ENCODE data around the gene SKI. TPM values are rescaled to one million over a fixed set of nuclear protein-coding genes. Genes with fewer than 3 reads are reported as not detected.

SKI gene
- total RNA-seq, 1 donor: 48.9 TPM

DNA sequence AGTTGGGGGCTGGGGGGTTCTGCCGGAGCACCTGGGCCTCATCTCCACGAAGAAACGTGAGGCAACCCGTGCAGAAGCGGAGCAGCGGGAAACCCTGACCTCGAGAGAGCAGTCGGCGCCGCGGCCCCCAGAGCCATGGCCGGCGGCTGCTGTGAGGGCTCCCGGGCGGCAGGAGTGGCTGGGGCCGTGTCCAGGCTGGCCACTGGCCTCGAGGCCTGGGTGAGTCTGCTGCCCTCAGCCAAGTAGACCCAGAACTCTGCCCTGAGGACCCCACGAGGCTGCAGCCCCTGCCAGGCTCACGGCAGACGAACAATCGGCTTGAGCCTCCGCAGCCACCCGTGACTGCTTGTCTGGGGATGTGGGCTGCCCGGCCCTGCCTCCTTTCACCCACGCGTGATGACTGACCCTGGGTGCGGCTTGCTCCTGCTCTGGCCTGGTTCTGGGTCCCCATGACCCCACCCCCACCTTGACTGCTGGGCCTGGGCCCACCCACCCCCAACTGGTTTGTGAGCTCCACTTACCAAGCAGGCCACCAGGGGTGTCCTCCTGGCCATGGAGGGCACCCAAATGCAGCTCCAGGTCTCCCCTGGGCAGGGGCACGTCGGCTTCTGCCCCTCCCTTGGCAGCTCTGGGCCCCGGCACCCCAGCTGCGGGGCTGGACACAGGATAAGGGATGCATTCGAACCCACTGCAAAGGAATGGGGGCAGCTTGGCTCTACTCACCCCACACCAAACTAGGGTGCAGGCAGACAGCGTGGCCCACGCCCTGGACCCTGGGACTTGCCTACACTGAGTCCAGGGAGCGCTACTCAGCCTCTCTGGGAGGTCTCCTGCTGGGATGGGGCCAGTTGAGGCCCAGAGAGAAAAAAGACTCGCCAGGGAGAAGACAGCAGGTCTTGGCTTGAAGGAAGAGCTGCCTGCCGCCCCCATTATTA, 129.1 kb downstream of the SKI start:
- Histone ChIP-seq H3K79me2 (ENCODE audit: insufficient read depth, low read length) (no peaks in the 10 kb centered on the region), H3K27me3 (ENCODE audit: insufficient read depth, low read length) (no peaks in the 10 kb centered on the region), H3K4me2 (ENCODE audit: insufficient read depth, low read length) (no peak overlapping the region), H3K4me1 (ENCODE audit: insufficient read depth, low read length) (no peaks in the 10 kb centered on the region), H4K20me1 (ENCODE audit: insufficient read depth, low read length) (no peaks in the 10 kb centered on the region), H2AFZ (ENCODE audit: low read length) (no peak overlapping the region), H3K36me3 (ENCODE audit: insufficient read depth, low read length) (no peaks in the 10 kb centered on the region), H3K9me3 (ENCODE audit: low read depth, low read length) (no peaks in the 10 kb centered on the region), H3K4me3 (ENCODE audit: insufficient read depth, low read length) (no peak overlapping the region), H3K27ac (ENCODE audit: low read depth, low read length) (no peak overlapping the region)
- DNase-seq (ENCODE audit: insufficient read length, low spot score, missing footprints): peak; percentile 80
- no peak for TF ChIP-seq CTCF (IDR thresholded peaks at IDR 0.05; ENCODE audit: extremely low read depth, low read depth, low read length)

GRCh38 chr1:2358072-2358471, 130.0 kb downstream of the SKI start:
- no peaks in the 10 kb centered on the region for H3K27me3 ChIP-seq (ENCODE audit: insufficient read depth, low read length)
- H2AFZ ChIP-seq (ENCODE audit: low read length): no peak overlapping the region
- H3K4me2 ChIP-seq (ENCODE audit: insufficient read depth, low read length): no peak overlapping the region

DNA sequence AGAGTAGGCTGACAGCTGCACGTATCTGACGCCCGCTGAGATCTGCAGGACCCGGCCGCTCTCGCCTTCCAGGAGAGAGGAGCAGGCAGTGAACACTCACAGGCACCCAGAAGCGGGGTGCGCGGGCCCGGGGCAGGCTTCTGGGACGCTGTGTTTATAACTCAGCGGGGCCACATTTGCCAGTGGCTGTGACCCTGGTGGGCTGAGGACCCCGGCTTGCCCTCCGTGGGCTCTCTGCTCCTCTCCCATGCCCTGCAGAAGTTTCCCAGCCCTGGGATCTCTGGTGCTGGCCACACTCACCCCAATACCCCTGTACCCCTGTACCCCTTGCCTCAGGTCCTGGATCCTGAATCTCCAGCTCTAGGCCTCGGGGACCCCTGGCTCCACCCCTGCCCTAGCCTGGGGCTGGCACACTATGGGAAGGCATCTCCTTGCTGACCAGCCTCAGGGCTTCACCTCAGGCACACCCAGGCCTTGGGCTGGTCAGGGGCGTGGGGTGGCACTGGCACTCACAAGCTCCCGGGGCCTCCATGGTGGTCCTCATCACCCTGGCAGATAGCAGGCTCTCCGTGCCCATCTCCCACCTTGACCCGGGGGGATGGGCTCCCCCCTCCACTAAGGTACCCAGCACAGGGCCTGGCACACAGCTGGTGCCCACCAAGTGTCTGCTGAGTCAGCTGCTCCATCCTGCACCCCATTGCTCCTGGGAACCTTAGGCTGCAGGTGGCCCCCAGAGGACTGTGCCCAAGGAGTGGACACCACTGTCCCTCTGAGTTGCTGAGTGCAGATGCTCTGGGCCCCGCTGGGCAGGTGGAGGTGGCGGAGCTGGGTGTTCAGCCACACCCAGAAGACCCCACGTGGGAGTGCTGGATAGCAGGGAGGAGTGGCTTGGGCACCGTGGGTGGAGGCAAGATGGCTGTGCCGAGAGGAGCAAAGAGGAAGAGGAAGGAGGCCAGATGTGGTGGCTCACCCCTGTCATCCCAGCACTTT, 130.8 kb downstream of the SKI start:
- no peaks in the 10 kb centered on the region for H3K4me1 ChIP-seq (ENCODE audit: insufficient read depth, low read length)
- DNase-seq (ENCODE audit: insufficient read length, low spot score, missing footprints): peak; percentile 89
- no peak overlapping the region for H2AFZ ChIP-seq (ENCODE audit: low read length)
- TF ChIP-seq CTCF (IDR thresholded peaks at IDR 0.05; ENCODE audit: extremely low read depth, low read depth, low read length): no peak
- H3K27ac ChIP-seq (ENCODE audit: low read depth, low read length): no peak overlapping the region
- no peaks in the 10 kb centered on the region for H3K36me3 ChIP-seq (ENCODE audit: insufficient read depth, low read length)
- no peaks in the 10 kb centered on the region for H3K27me3 ChIP-seq (ENCODE audit: insufficient read depth, low read length)
- no peaks in the 10 kb centered on the region for H3K9me3 ChIP-seq (ENCODE audit: low read depth, low read length)
- no peak overlapping the region for H3K4me2 ChIP-seq (ENCODE audit: insufficient read depth, low read length)
- no peaks in the 10 kb centered on the region for H3K79me2 ChIP-seq (ENCODE audit: insufficient read depth, low read length)
- H4K20me1 ChIP-seq (ENCODE audit: insufficient read depth, low read length): no peaks in the 10 kb centered on the region
- no peak overlapping the region for H3K4me3 ChIP-seq (ENCODE audit: insufficient read depth, low read length)

More at GRCh38 chr1:2358072-2358471, 130.0 kb downstream of the SKI start:
- H4K20me1 ChIP-seq (ENCODE audit: insufficient read depth, low read length): no peaks in the 10 kb centered on the region
- H3K9me3 ChIP-seq (ENCODE audit: low read depth, low read length): no peaks in the 10 kb centered on the region
- H3K4me3 ChIP-seq (ENCODE audit: insufficient read depth, low read length): no peak overlapping the region
- peak; percentile 78 for DNase-seq (ENCODE audit: insufficient read length, low spot score, missing footprints)
- no peak for TF ChIP-seq CTCF (IDR thresholded peaks at IDR 0.05; ENCODE audit: extremely low read depth, low read depth, low read length)
- H3K36me3 ChIP-seq (ENCODE audit: insufficient read depth, low read length): no peaks in the 10 kb centered on the region
- H3K27ac ChIP-seq (ENCODE audit: low read depth, low read length): no peak overlapping the region
- H3K79me2 ChIP-seq (ENCODE audit: insufficient read depth, low read length): no peaks in the 10 kb centered on the region
- H3K4me1 ChIP-seq (ENCODE audit: insufficient read depth, low read length): no peaks in the 10 kb centered on the region

Other genes starting within 250 kb of the SKI start
- not detected in 2 replicates for gene CFAP74, start 224.5 kb upstream of the SKI start, total RNA-seq
- not detected in 2 replicates for gene GABRD, start 209.0 kb upstream of the SKI start, total RNA-seq
- 0.29 and 0.72 TPM in 2 replicates for gene PRKCZ, start 177.9 kb upstream of the SKI start, total RNA-seq
- gene FAAP20, start 33.5 kb upstream of the SKI start, total RNA-seq: 18.6 and 25.3 TPM in 2 replicates
- 12.4 and 13.4 TPM in 2 replicates for gene MORN1, start 163.2 kb downstream of the SKI start, total RNA-seq
- gene RER1, start 163.5 kb downstream of the SKI start, total RNA-seq: 77.8 and 95.2 TPM in 2 replicates
- 33.9 and 34.7 TPM in 2 replicates for gene PEX10, start 184.2 kb downstream of the SKI start, total RNA-seq
- under 0.01 TPM in 1 of 2 replicates, not detected in the other for gene PLCH2, start 248.0 kb downstream of the SKI start, total RNA-seq